Heart left ventricle (tissue), 16 donors: Measurements from ENCODE around the gene MPO. TPM values are rescaled to one million over a fixed set of nuclear protein-coding genes. Genes with fewer than 3 reads are reported as not detected.

Source experiments
- ATAC-seq, 4 donors: fragments of 200-7000 bp; cut with Tn5 transposase; one replicate each; pipeline ENCODE4 v1.9.1; 2020 to 2022; ENCODE audit warnings: moderate library complexity in 4 of 4, mild to moderate bottlenecking in 3 of 4, moderate number of reproducible peaks in 1 of 4
- DNase-seq, 5 donors: peaks; one replicate each; pipeline ENCODE4 v3.0.0-alpha.2; 2020
- H3K27ac ChIP-seq, 12 donors: fragments of 200-600 bp; sonication (generic) in 4 of 12; one replicate each; pipeline versions ENCODE4 v1.5.0 to v1.8.0; 2016 to 2022; ENCODE audit warnings: mild to moderate bottlenecking in 2 of 12
- H3K27me3 ChIP-seq, 9 donors: fragments of 200-600 bp; sonication (generic) in 2 of 9; one replicate each; pipeline versions ENCODE4 v1.5.1 to v1.8.0; 2016 to 2022; ENCODE audit warnings: mild to moderate bottlenecking in 3 of 9
- H3K36me3 ChIP-seq, 9 donors: fragments of 200-600 bp; sonication (generic) in 2 of 9; one replicate each; pipeline versions ENCODE4 v1.5.0 to v1.8.0; 2018 to 2022; ENCODE audit warnings: mild to moderate bottlenecking in 2 of 9
- H3K4me1 ChIP-seq, 12 donors: fragments of 200-600 bp; sonication (generic) in 4 of 12; one replicate each; pipeline versions ENCODE4 v1.5.0 to v1.8.0; 2016 to 2022; ENCODE audit warnings: mild to moderate bottlenecking in 3 of 12
- H3K4me3 ChIP-seq, 12 donors: fragments of 200-600 bp; sonication (generic) in 4 of 12; one replicate each; pipeline versions ENCODE4 v1.5.0 to v1.8.0; 2017 to 2022; ENCODE audit warnings: mild to moderate bottlenecking in 9 of 12, moderate library complexity in 4 of 12
- H3K9me3 ChIP-seq, 12 donors: fragments of 200-600 bp; sonication (generic) in 4 of 12; one replicate each; pipeline versions ENCODE4 v1.5.0 to v1.8.0; 2016 to 2022; ENCODE audit warnings: mild to moderate bottlenecking in 1 of 12
- CTCF ChIP-seq, 12 donors: fragments of 200-600 bp; sonication (generic) in 4 of 12; IDR thresholded peaks; one replicate each; pipeline versions ENCODE4 v1.5.0 to v1.8.0; 2018 to 2022; ENCODE audit warnings: antibody characterized with exemption in 12 of 12, mild to moderate bottlenecking in 5 of 12
- POLR2A ChIP-seq, 2 donors: fragments of 450-650 bp; IDR thresholded peaks; one replicate each; pipeline ENCODE4 v1.6.1; 2017; ENCODE audit warnings: antibody characterized with exemption in 2 of 2, mild to moderate bottlenecking in 2 of 2, moderate library complexity in 2 of 2
- WGBS, 4 donors: extraction: QIAGEN DNeasy Blood & Tissue Kit in 2 of 4; methylation state at CpG; one replicate each; pipeline versions ENCODE4 v1.1.5 to v1.1.7; 2013 to 2018; 5-methylcytosine and 5-hydroxymethylcytosine counted together
- intact Hi-C, 10 donors: fragments of 100-400 bp; cut with DNase I; formaldehyde crosslinking; loops; one replicate each; pipeline versions ENCODE4 v1.11.1 to v1.14.2; 2022
- polyA plus RNA-seq, 2 donors: library from polyadenylated mRNA; stranded (reverse); fragments of 200-250 nt; gene quantifications; one replicate each; pipeline ENCODE4 v1.2.3, GENCODE V29; 2013
- total RNA-seq, 9 donors: library from RNA; depleted of rRNA in 2 of 9; stranded (reverse); fragments of >200 nt in 2 of 9; fragmentation: NEBNext Ultra II Directional in 3 of 9; extraction: Animal tissue kit (Norgen Biotek cat#: 25700) in 3 of 9; gene quantifications; one replicate each; pipeline versions ENCODE4 v1.1.0 to v1.2.4, GENCODE V29; 2016 to 2023
- donor health status: ischemic (EF 13 %, LVEDD 7.1; RV severe dilation, severe dysfunction).
- donor health status: healthy with polysubstance abuse.
- donor health status: DM: no; HTN: yes; CAD: no.
- donor health status: DM: no; HTN: no; CAD: no.
- donor health status: ischemic (EF 25% LVEDD 6.9; RV normal size, moderate dysfunction).
- donor health status: ischemic (EF 25% LVEDD 5.7; RV mildly dilated, moderate dysfunction).
- donor health status: healthy.
- donor health status: DM: yes; HTN: yes; CAD: no.
- donor health status: ischemic (EF 35%, LVEDD 5.7; RV mildly dilated, moderate dysfunction).
- donor health status: nonischemic (EF 11% LVEDD 7.7; RV severe dilation, severe dysfunction).
- donor health status: DM: yes; HTN: yes; CAD: no.
- donor health status: PGD.
- donor health status: ischemic (EF 29% LVEDD 5.4; RV normal size, mild dysfunction).
- donor health status: nonischemic (EF 23%, LVEDD 6.1; RV moderate dilation, normal function).

MPO gene
- total and polyA plus RNA-seq, 11 donors: 0.11 to 2.8 (median 0.31) TPM; not detected in 4

GRCh38 chr17:58314706-58315015 lies 33.9 kb upstream of the MPO start:
- H3K4me3 ChIP-seq: no peak overlapping the region
- DNase-seq: peak in 2 of 5 donors; percentile 3 to 20
- no peak for ATAC-seq
- H3K27ac ChIP-seq: no peak overlapping the region
- WGBS, 4 donors: 81 to 89% (median 86%) methylated on average over 6 of the region's 6 CpGs
- no peaks in the 10 kb centered on the region for H3K27me3 ChIP-seq
- no peaks in the 10 kb centered on the region for H3K9me3 ChIP-seq
- peaks cover 0 to 3% (median 0%) of the 10 kb centered on the region in 12 donors for H3K4me1 ChIP-seq
- TF ChIP-seq CTCF (IDR thresholded peaks at IDR 0.05) (no peak), POLR2A (IDR thresholded peaks at IDR 0.05) (no peak)
- intact Hi-C loops: loop anchor here in 4 of 10 donors (5.0 to 10.0 kb wide), 5 partner anchors 60 to 133 kb away; partner anchors contain the start of gene RNF43 (in 3 of the 4)
- no peaks in the 10 kb centered on the region for H3K36me3 ChIP-seq

- DNase-seq: peak in 1 of 5 donors; percentile 2
- Histone ChIP-seq H3K27ac (no peak overlapping the region), H3K36me3 (no peaks in the 10 kb centered on the region), H3K9me3 (no peaks in the 10 kb centered on the region), H3K27me3 (no peaks in the 10 kb centered on the region), H3K4me1 (peaks cover 0 to 3% (median 0%) of the 10 kb centered on the region in 12 donors), H3K4me3 (no peak overlapping the region)
- no peak for TF ChIP-seq POLR2A (IDR thresholded peaks at IDR 0.05)
- TF ChIP-seq CTCF (IDR thresholded peaks at IDR 0.05): no peak
- intact Hi-C loops: loop anchor here in 2 of 10 donors (10.0 kb wide), 3 partner anchors 61 to 131 kb away; partner anchors contain the start of gene RNF43 (in 2 of the 2)
- 65 to 71% (median 68%) methylated on average over 7 of the region's 7 CpGs for WGBS, 4 donors
- ATAC-seq: no peak
These were observed 33.3 kb upstream of the MPO start for GRCh38 chr17:58313815-58314705.

- H3K4me3 ChIP-seq: no peak overlapping the region
- no peaks in the 10 kb centered on the region for H3K9me3 ChIP-seq
- H3K27me3 ChIP-seq: no peaks in the 10 kb centered on the region
- 36 to 59% (median 50%) methylated on average over 1 of the region's 1 CpG for WGBS, 4 donors
- intact Hi-C loops: loop anchor here in 2 of 10 donors (10.0 kb wide), 3 partner anchors 62 to 132 kb away; partner anchors contain the start of gene RNF43 (in 2 of the 2)
- no peak for ATAC-seq
- peaks cover 0 to 3% (median 0%) of the 10 kb centered on the region in 12 donors for H3K4me1 ChIP-seq
- no peak for DNase-seq
- no peak overlapping the region for H3K27ac ChIP-seq
- TF ChIP-seq POLR2A (IDR thresholded peaks at IDR 0.05): no peak
- no peaks in the 10 kb centered on the region for H3K36me3 ChIP-seq
These were observed 32.1 kb upstream of the MPO start for GRCh38 chr17:58312829-58313228.

- Histone ChIP-seq H3K27ac (no peak overlapping the region), H3K4me3 (no peak overlapping the region), H3K27me3 (no peaks in the 10 kb centered on the region), H3K9me3 (no peaks in the 10 kb centered on the region), H3K4me1 (no peaks in the 10 kb centered on the region), H3K36me3 (no peaks in the 10 kb centered on the region)
- intact Hi-C loops: loop anchor here in 2 of 10 donors (10.0 kb wide), 3 partner anchors 63 to 133 kb away; partner anchors contain the start of gene RNF43 (in 2 of the 2)
- TF ChIP-seq POLR2A (IDR thresholded peaks at IDR 0.05) (no peak), CTCF (IDR thresholded peaks at IDR 0.05) (no peak)
- DNase-seq (peak in 2 of 5 donors; percentile 16 to 18), ATAC-seq (no peak)
- 82 to 89% (median 87%) methylated on average over 14 to 23 of the region's 23 CpGs for WGBS, 4 donors
These were observed 31.4 kb upstream of the MPO start for GRCh38 chr17:58312021-58312630.
